Activated CD4-positive, alpha-beta T cell treated with anti-CD3 and anti-CD28 coated beads, Interleukin-2, amount 50 U/mL, for 48 hours (primary cell): ENCODE data around the gene IFNE.

ENCODE experiments used
- DNase-seq, 2 experiments: peaks; one replicate each; pipeline ENCODE4 v3.0.0-alpha.2; 2020

Gene IFNE

GRCh38 chr9:21482213-21482612 is at the start of gene IFNE:
TSS of gene IFNE (minus strand) at chr9:21482313. CDS start at chr9:21481694, 619 bp downstream.
- no peak for DNase-seq

GRCh38 chr9:21528123-21528808 is 46.2 kb upstream of the IFNE start:
- DNase-seq, result no peak

GRCh38 chr9:21527579-21527978 is 45.5 kb upstream of the IFNE start:
- no peak for DNase-seq

- DNase-seq, result no peak
Observed at GRCh38 chr9:21525174-21525573, 43.1 kb upstream of the IFNE start.

- DNase-seq, result no peak
Observed at GRCh38 chr9:21524099-21524830, 42.2 kb upstream of the IFNE start.

- no peak for DNase-seq
Observed at GRCh38 chr9:21523021-21524014, 41.2 kb upstream of the IFNE start.

GRCh38 chr9:21522348-21522747 is 40.2 kb upstream of the IFNE start:
- DNase-seq, result no peak

GRCh38 chr9:21521448-21521847 is 39.3 kb upstream of the IFNE start:
- DNase-seq, result no peak

GRCh38 chr9:21520501-21521228 is 38.6 kb upstream of the IFNE start:
- DNase-seq, result no peak

- no peak for DNase-seq
Observed at GRCh38 chr9:21519855-21520434, 37.8 kb upstream of the IFNE start.

- no peak for DNase-seq
Observed at GRCh38 chr9:21516796-21517195, 34.7 kb upstream of the IFNE start.

GRCh38 chr9:21513431-21513830 is 31.3 kb upstream of the IFNE start:
- no peak for DNase-seq

- no peak for DNase-seq
Observed at GRCh38 chr9:21510806-21511205, 28.7 kb upstream of the IFNE start.

- no peak for DNase-seq
Observed at GRCh38 chr9:21507483-21507790, 25.3 kb upstream of the IFNE start.

GRCh38 chr9:21506626-21507482 is 24.7 kb upstream of the IFNE start:
- DNase-seq, result no peak

GRCh38 chr9:21505425-21506179 is 23.5 kb upstream of the IFNE start:
- no peak for DNase-seq

GRCh38 chr9:21504894-21505293 is 22.8 kb upstream of the IFNE start:
- DNase-seq, result no peak

- no peak for DNase-seq
Observed at GRCh38 chr9:21504113-21504512, 22.0 kb upstream of the IFNE start.

GRCh38 chr9:21502586-21502985 is 20.5 kb upstream of the IFNE start:
- DNase-seq, result no peak

- no peak for DNase-seq
Observed at GRCh38 chr9:21499912-21500311, 17.8 kb upstream of the IFNE start.

- no peak for DNase-seq
Observed at GRCh38 chr9:21491756-21492155, 9.6 kb upstream of the IFNE start.
